Glomerular visceral epithelial cell (primary cell): Measurements from ENCODE around the gene TFB1M.
A peak's percentile ranks its signal among the peaks of the same experiment; 100 is the strongest.

Source experiments
- DNase-seq: peaks from one replicate; pipeline ENCODE4 v3.0.0-alpha.2; 2016; ENCODE audit errors: extremely low spot score

The TFB1M gene

DNA sequence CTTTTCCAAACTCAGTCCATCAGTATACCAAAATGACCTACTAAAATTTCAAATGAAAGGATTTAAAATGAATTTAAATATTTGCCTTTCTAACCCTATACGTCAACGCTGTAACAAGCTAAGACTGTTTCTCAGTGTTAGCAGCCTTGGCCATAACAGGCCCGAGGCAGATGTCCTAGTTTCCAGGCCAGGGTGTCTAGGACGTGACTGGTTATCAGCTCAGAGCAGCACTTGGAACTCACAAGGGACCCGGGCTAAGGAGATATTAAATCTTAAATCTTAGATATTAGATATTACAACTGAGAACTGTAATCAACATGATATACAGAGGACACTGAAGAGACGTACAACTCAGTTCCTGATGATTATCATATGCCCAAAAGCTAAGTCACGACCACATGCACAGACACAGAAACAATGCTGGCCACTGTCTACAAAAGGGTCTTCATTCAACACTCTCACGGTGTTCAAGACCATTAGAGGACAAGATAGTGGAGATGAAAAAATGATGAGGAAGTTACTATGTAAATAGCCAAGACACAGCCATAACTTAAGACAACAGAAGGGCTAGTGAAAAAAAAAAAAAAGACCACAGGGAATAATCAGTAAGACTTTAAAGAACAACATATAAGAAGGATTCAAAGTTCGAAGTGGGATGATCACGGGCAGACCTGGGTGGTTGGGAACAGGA is 50.8 kb downstream of the TFB1M start, which contains the start of gene CLDN20:
Gene CLDN20, plus strand, starts transcription at position 641 of the 691 bp plus-strand sequence. CDS start 11,707 bp downstream, outside the sequence.
- no peak for DNase-seq

DNA sequence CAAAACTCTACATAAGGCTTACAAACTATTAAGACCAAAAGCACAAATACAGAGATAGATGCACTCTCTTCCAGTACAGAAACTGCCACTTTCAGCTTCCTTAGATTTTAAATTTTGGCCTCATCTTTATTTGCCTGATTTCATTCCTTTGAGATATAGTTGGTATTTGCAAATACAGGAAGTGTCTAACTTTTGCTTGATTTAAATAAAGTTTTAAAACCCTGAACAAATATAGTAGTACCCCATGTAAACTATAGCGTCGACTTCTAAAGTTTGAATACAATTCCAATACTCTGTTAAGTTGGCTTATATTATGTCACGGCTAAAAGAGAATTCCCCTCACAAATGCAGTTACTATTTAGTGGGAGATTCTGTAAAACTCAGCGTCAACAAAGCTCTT is 51.6 kb downstream of the TFB1M start:
- DNase-seq: no peak

DNA sequence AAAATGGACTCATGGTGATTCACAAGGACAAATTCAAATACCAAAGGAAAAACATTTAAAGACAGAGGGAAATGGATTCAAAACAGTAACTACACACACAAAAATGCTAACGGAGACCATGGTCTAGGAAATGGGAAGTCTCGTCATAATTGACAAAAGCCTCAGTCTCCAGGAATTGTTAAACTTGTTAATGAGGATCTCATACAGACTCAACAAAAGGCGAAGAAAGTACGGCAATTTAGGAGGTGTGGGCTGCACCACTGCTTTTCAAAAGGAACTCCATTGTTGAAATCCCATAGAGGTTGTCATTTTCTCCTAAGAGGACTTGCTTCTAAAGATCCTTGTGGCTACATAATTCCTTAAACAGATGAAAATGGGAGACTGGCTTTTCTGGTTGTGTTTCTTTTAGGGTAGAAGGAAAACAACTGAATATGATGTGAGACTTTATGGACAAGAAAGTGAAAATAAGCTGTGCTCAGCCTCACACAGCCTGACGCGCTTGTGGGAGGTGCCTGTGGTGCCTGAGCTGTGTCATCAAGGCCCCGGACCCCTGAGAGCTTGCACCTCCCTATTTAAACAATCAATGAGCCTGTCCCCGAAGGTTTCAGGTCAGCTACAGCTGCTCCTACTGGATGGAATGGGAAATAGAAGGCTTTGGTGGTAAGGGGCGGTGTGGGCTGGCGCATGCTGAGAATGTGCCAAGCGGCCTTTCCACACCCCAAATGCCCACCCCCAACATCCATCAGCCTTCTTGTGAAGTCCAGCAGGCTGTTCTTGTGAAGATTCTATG is 53.0 kb downstream of the TFB1M start:
- DNase-seq: no peak

DNA sequence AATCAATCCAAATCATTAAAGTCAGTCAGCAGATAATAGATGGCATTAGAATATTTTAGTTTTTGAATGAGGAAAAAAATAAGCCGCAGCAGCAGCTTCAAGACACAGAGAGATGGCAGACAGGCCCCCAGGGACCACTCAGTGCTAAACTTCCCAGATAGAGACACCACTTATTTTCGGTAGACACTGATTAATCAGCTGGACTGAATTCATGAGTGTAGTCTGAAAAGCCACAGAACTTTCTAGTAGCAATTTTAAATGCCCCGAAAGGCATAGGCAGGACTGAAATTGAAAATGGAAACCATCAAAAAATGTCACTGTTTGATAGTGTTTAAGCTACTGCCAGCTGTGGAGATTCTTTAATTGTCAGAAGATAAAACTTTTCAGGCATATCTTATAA is 53.6 kb downstream of the TFB1M start:
- DNase-seq: no peak

DNA sequence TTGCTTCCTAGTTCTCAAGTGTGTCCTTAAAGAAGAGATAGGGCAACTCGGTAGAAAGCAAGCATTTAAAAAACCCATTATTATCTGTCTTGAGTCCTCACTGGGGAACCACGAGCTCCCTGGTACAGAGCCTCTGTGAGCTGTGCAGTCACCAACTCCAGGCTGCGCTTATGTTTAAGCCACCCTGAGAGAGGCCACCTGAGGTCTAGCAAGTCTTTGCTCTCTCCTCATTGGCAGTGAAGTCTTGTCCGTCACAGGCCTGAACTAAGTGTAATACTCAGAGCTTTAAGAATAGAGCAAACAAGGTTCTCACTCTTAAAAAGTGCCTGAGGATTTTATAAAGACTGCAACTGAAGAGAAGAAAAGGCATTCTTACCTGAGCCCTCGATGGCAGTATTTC is 54.4 kb downstream of the TFB1M start:
- no peak for DNase-seq

DNA sequence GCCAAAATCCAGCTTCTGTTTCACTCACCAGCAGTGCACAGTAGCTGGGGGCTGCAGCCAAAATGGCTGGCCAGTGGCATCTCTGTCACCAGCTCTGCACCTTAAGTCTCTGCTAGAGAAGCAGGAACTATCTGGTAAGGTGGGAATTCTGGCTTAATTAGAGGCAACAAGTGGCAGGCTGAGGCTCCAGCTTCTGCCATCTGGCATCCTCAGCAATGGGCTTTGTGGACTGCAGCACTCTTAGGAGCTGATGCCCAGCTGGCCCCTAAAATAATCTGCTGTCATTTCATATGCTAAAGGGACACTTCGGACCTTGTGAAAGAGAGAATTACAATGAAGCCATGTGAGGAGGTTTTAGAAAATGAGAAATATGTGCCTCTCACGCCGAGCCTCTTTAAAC is 55.1 kb downstream of the TFB1M start:
- no peak for DNase-seq

DNA sequence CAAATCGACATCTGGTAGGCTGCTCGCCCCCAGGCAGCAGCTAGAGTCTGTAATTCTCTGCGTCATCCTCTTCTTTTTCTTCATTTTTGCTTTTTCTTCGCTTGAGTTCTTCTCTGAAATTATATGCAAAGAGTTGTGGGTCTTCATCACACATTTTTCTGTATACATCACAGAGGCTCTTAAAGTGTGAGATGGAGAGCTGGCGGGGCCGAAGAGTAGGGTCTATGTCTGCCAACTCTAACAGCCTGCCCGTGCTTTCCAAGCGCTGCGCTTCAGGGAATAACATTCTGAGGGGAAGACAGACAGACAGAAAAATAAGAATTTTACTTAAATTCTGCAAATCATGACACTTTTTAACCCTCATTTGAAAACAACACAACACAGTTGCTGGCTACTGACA is 56.5 kb downstream of the TFB1M start:
- DNase-seq: no peak

DNA sequence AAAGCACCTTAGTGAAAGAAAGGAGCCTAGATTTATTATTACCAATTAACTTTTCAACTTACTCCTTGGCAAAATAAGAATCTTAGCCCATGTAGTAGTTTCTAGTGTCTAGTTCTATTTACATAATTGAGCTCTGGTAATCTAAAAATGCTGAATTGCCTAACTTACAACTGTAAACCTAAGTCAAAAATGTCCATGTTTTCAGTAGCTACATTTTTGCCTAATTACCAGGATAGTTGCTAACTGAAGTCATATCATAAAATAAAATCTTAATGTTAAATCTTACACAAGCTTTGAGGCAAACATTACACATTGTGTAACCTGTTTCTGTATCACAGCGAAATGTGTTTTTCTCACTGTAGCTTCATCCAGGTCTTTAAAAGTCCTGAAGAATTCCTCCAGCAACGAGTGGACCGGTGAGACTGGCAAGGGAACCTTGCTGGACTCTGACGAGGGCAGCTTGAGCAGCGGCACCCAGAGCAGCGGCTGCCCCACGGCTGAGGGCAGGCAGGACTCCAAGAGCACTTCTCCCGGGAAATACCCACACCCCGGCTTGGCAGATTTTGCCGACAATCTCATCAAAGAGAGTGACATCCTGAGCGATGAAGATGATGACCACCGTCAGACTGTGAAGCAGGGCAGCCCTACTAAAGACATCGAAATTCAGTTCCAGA is 58.0 kb downstream of the TFB1M start:
- no peak for DNase-seq

DNA sequence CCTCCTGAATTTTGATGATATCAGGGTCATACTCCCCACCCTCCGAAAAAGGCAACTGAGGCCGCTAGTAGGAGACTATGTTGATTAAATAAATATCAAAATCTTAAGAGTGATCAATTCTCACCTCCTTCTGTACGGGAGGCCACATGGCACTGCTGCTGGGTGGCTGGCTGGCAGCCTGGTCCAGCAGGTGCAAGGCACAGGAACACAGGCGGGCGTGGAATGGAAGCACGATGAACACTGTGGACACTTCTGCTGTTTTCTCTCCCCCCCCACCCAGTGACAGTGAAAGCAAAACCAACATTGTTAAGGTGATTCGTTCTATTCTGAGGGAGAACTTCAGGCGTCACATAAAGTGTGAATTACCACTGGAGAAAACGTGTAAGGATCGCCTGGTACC is 60.1 kb downstream of the TFB1M start:
- no peak for DNase-seq

DNA sequence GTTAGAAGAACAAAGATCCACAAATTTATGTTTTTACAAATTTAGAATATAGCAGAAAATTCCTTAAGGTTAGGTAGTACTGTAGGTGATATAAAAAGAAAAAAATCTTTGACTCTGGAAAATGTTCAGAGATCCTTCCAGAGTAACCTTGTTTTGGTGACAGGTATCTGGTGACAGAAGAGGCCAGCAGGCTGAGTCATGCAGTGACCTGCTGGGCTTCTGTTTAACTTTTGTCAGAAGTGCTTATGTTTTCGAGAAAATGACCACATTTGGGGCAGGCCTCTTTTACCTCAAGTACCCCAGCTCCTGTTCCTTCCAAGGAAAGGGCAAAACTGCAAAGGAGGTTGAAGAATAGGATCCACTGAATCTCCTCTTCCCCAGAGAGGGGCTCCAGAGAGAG is 60.9 kb downstream of the TFB1M start:
- DNase-seq: no peak

DNA sequence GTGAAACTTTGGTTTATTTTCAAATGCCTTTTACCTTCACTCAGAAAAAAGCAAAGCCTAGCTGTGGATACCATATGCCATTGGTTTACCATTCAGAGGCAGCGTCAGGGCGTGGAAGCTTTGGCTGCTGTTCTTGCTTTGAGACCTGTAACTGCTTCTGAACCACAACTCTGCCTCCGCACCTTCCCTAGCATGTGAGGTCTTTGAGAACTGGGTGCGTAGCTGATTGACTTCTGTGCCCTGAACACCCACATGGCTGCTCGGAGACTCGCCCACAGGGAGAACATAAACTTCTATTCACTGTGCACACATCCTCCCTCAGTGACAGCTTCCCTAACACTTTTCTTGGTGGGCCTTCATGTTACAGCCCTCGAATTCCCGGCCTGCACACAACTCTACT is 61.7 kb downstream of the TFB1M start:
- no peak for DNase-seq

DNA sequence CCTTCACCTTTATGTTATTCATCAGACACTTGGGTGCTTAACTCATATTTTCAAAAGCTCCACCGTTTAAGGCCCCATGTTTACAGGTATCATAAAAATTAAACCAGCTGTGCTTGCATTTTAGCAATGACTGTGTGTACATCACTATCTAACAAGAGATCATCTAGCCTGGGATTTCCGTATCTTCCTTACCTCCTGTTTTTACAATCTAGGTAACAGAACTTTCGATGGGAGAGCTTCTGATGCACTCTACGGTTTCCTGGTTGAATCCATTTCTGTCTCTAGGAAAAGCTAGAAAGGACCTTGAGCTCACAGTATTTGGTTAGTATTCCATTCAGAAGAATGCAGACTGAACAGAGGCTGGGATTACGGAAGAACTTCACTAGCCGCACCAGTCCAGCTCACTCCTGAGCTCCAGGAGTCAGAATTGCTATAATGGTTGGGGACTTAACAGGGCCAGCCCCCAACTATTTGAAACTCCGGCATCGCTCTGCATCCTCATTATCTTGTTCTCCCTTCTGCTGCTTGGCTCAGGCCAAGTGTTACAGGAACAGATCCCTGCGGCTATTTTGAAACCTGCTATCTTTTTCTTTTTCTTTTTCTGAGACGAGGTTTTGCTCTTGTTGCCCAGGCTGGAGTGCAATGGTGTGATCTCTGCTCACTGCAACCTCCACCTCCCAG is 63.4 kb downstream of the TFB1M start:
- no peak for DNase-seq

DNA sequence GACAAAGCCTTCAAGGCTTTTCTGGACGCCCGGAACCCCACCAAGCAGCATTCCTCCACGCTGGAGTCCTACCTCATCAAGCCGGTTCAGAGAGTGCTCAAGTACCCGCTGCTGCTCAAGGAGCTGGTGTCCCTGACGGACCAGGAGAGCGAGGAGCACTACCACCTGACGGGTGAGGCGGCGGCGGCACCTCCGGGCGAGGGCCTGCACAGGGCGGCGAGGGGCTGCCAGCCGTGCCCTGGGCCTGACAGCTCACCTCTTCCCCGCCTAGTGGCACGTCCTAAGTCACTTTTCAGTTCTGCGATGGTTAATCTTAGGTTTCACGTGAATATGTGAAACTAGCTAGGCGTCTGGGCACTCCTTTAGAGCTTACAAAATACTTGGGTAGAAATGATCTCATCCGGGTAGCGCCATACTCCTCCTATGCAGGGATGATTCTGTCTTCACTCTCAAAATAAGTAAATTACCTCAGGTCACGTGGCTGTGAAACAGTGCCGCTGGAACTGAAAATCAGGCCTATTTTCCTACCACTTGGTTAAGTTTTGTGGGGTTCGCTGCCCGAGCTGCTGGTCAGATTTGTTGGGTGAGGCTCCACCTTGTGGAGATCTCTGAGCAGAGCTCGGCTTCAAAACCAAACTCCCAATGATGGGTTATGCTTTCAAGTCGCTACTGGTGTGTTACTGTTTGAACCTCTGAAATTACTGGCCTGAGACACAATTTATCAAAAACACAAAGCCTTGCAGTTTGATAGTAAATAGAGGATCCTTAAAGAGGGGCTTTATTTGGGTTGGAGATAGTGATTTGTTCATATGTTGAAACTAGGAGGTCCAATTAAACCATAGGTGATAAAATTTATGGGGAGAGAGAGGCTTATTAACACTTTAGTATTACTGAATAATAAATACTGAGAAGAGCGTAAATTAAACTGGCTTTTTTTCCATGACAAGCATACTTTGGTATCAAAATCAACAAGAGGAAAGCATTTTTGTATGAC is 66.0 kb downstream of the TFB1M start:
- peak; percentile 67 for DNase-seq

DNA sequence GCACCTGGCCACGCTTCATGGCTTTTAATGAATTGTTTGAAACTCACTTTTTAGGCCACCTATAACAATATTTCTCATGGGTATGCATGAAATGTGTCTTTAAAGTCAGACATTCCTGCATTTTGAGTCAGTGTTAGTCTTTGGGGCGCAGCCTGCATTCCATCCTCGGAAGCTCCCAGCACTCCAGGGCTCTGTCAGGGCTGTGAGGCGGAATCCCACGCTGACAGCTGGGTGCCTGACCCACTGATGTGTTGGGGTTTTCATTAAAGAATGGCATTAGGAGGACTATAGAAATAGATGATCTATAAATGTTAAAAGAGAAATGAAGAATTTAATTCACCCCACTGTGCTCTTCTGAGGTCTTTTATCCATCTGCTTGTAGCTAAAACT is 66.7 kb downstream of the TFB1M start:
- DNase-seq: peak; percentile 72

DNA sequence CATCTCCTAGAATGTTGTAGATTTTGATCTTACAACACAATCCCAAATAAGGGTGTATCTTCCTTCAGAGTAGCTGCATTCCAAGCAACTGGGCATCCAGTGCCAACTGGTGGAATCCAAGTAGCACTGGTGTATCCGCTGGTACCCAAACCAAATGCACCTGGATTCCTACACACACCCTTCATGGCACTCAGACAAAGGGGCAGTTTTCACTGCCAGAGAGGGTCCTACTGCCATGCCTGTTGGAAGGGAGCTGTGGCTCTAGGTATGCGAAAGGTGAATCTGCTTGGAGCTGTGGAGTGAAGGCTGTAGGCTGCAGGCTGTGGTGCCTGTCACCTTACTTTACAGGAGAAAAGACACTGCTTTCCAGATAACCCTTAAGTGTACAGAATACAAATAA is 67.5 kb downstream of the TFB1M start:
- DNase-seq: no peak

DNA sequence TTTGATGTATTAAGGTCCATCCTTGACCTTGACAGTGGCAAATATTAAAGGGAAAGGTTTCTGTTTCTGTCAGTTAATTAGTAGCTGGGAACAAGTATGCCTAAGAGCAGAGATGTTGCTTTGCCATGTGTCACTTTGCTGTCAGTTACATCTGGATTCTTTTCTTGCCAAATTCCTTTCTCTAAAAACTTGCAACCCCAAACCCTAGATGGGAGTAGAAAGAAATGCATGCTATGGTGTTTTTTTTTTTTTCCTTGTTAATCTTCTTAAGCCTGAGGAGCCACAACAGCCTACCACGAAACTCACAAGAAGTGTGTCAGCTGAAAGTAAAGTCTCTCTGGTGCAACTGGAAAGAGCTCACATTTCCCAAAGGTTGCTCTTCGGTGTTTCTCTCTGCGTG is 68.5 kb downstream of the TFB1M start:
- DNase-seq: no peak

DNA sequence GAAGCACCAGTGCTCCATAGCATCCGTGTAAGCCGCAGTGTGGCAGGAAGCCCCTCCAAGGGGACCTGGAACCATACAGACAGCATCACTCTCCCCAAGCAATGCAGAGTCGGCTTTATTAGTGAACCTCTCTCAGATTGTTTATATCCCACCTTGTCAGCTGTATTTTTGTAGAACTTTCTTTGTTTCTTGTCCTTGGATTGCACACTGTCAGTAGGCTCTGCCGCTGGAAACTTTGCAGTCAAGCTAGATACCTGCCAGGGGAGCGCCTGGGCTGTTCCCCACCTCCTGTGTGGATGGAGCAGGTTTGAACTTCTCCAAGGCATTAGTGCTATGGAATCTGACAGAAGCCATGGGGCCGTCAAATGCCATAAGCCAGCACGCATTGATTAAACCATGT is 69.1 kb downstream of the TFB1M start:
- DNase-seq: no peak

DNA sequence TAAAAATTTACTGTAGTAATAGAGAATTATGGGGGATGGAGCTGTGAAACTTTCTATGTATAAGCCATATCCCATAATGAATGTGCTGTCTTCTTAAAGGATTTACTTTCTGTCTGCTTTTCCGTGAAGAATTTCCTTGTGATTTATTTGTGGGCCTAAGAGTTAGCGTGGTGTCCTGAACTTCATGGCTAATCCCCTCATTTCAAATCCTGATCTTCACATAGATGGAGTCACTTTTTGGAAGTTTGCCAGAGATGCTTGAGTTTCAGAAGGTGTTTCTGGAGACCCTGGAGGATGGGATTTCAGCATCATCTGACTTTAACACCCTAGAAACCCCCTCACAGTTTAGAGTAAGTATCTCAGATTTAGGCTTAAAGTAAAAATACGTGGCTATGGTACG is 69.8 kb downstream of the TFB1M start:
- DNase-seq: no peak

DNA sequence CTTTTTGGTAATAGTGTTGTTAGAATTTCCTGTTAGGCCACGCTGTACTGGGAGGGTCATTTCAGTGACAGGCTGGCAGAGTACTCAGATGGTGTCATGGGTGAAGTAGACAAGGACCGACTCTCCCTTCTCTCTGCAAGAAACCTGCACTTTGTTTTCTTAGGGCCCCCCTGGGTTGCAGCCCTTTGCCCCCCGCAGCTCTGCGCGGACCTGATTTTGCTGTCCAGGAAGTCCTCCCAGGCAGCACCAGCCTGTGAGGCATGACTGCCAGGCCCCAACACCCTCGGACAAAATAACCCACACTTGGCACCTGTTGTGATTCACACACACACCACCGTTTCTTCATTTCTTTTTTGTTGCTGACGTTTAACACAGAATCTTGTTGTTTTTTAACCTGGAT is 72.3 kb downstream of the TFB1M start:
- DNase-seq: no peak

DNA sequence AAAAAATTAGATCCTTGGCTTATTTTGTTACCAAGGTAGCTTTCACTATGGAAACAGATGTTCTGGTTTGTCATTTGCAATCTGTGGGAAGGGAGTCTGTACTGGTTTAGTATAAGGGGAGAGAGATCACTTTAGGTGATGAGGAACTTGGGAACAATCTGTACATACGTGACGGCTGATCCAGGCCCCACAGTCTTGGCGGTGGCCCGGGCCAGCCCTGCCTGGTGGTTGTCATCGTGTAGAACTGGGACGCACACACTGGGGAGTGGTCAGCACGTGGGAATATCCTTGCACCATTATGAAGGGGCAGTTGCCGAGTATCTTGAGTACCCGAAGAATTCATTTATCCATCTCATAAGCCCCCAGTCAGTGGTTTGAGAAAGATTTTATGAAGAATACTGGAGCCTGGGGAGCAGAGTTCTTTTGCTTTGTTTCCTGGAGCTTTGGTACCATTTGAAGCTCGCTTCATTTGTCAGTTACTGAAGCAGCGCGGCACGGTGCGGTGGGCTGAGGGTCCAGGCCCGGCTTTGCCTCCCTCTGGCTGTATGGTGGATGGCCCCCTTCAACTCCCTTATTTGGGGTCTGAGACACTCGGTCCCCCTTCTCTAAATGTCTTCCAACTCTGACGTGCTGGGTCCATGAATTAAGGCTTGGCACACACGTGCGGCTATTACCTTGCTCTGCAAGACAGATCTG is 73.2 kb downstream of the TFB1M start:
- no peak for DNase-seq
